ENCODE results near the gene KLHL12.

DNA sequence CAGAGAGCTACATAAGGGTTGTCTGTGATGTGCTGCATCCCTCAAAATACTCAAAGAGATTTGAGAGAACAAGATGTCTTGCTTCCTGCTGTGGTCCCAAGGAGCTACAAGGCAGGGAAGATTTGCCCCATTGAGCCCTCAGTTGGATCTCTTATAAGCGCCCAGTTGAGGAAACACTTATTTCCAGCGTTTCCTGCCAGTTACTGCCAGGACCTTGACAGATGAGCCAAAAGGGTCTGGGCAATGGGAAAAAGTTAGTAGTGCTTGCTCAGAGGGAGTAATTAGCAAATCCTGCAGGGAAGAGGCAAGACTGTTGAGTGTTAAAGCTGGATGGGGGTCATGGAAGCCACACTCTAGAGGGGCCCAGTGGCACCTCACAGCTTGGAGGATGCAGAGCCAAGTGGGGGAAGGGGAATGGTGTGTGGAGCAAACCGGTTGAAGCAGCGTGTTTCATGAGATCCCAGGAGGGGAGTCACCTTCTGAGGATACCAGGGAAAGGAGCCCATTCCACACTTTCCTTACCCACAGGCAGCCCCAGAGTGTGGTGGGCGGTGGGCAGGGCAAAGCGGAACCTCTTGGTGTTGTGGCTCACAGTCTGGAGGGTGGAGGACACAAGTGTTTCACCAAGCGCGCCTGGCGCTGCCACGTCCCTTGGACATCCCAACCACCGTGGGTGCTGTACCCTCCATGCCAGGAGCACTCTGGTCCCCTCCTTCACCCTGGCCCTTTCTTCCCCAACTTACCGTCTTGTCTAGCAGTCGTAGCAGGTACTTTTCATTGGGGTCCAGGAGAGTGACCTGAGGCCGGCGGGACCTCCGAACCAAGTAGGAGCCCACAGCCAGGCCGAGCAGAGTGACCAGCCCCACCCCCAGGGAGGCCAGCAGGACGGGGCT, 39.2 kb upstream of the KLHL12 start:
- TF ChIP-seq, protein P1, sequence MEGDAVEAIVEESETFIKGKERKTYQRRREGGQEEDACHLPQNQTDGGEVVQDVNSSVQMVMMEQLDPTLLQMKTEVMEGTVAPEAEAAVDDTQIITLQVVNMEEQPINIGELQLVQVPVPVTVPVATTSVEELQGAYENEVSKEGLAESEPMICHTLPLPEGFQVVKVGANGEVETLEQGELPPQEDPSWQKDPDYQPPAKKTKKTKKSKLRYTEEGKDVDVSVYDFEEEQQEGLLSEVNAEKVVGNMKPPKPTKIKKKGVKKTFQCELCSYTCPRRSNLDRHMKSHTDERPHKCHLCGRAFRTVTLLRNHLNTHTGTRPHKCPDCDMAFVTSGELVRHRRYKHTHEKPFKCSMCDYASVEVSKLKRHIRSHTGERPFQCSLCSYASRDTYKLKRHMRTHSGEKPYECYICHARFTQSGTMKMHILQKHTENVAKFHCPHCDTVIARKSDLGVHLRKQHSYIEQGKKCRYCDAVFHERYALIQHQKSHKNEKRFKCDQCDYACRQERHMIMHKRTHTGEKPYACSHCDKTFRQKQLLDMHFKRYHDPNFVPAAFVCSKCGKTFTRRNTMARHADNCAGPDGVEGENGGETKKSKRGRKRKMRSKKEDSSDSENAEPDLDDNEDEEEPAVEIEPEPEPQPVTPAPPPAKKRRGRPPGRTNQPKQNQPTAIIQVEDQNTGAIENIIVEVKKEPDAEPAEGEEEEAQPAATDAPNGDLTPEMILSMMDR (IDR thresholded peaks at IDR 0.05; ENCODE audit: poor library complexity, severe bottlenecking) = no peak
- no peak for TF ChIP-seq EZH2 (IDR thresholded peaks at IDR 0.05; ENCODE audit: borderline replicate concordance, insufficient read depth, low read length, poor library complexity, severe bottlenecking)
- no peak for TF ChIP-seq TAF1 (IDR thresholded peaks at IDR 0.05; ENCODE audit: low read depth)
- no peak for TF ChIP-seq EP300 (conservative IDR thresholded peaks at IDR 0.05; ENCODE audit: poor library complexity, severe bottlenecking)
